GM10248 (cell line): ENCODE results near the gene ARHGEF16.

Experiments used
- CTCF ChIA-PET: fragments of 300-600 bp; sonication (Branson Sonifier 250); formaldehyde crosslinking; extraction: SDS; loops from one replicate; lab custom pipeline; 2021; ENCODE audit warnings: antibody characterized with exemption; lab: Yijun Ruan, JAX
- POLR2A ChIA-PET: fragments of 350-650 bp; sonication (Branson Sonifier 250); formaldehyde crosslinking; extraction: SDS; loops from one replicate; lab custom pipeline; 2020; ENCODE audit warnings: antibody characterized with exemption; lab: Yijun Ruan, JAX
- DNase-seq: peaks from one replicate; pipeline ENCODE4 v3.0.0; 2012; ENCODE audit errors: extremely low spot score
- TF ChIP-seq, protein P1 (sequence below): IDR thresholded peaks from 2 replicates; pipeline ENCODE4 v1.5.1; 2012; ENCODE audit warnings: mild to moderate bottlenecking, low read depth; ENCODE audit errors: extremely low read depth, missing control alignments, control extremely low read depth

ARHGEF16 gene

DNA sequence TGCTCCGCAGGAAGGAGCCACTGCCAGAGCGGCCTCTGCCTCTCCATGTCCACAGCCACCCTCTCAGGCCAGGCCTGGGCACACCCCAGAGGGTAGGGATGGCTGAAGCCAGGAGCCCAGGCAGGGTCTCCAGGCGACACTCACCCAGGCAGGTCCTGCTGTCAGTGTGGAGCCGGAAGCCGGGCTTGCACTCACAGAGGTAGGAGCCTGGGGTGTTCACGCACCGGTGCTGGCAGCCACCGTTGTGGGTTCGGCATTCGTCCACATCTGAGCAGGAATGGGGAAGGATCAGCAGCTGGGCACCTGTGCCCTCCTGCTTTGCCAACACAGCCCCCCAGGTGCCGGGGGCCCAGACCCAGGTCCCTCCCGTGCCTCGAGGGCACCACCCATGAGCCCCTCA, 69.5 kb downstream of the ARHGEF16 start:
- ChIA-PET CTCF (no interaction called here), POLR2A (no interaction called here)
- no peak for DNase-seq
- TF ChIP-seq, protein P1, sequence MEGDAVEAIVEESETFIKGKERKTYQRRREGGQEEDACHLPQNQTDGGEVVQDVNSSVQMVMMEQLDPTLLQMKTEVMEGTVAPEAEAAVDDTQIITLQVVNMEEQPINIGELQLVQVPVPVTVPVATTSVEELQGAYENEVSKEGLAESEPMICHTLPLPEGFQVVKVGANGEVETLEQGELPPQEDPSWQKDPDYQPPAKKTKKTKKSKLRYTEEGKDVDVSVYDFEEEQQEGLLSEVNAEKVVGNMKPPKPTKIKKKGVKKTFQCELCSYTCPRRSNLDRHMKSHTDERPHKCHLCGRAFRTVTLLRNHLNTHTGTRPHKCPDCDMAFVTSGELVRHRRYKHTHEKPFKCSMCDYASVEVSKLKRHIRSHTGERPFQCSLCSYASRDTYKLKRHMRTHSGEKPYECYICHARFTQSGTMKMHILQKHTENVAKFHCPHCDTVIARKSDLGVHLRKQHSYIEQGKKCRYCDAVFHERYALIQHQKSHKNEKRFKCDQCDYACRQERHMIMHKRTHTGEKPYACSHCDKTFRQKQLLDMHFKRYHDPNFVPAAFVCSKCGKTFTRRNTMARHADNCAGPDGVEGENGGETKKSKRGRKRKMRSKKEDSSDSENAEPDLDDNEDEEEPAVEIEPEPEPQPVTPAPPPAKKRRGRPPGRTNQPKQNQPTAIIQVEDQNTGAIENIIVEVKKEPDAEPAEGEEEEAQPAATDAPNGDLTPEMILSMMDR: no peak

DNA sequence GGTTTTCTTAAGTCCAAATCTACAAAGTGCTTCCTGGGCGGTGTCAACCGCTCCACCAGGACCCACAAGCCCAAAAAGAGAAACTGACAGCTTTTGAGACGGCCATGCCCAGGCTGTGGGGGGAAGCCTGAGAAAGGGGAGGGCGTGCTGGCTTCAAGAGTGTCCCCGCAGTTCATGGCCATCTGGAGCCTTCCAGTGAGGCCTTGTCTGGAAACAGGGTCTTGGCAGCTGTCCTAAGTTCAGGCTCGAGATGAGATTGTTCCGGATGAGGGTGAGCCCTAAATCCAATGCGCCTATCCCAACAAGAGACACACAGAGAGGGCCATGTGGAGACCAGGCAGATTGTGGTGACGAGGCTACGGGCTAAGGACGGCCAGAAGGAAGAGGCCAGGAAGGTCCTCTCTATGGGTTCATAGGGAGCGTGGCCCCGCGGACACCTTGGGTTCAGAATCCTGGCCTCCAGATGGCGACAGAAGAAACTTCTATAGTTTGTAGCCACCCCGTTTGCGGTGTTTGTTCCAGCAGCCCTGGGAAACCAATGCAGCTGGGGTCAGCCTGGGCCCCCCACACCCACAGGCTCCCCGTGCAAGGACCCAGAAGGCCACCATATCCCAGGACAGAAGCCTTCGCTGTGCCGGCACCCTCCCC, 70.2 kb downstream of the ARHGEF16 start:
- DNase-seq: no peak
- POLR2A ChIA-PET: no interaction called here
- CTCF ChIA-PET: no interaction called here
- TF ChIP-seq, protein P1: no peak

DNA sequence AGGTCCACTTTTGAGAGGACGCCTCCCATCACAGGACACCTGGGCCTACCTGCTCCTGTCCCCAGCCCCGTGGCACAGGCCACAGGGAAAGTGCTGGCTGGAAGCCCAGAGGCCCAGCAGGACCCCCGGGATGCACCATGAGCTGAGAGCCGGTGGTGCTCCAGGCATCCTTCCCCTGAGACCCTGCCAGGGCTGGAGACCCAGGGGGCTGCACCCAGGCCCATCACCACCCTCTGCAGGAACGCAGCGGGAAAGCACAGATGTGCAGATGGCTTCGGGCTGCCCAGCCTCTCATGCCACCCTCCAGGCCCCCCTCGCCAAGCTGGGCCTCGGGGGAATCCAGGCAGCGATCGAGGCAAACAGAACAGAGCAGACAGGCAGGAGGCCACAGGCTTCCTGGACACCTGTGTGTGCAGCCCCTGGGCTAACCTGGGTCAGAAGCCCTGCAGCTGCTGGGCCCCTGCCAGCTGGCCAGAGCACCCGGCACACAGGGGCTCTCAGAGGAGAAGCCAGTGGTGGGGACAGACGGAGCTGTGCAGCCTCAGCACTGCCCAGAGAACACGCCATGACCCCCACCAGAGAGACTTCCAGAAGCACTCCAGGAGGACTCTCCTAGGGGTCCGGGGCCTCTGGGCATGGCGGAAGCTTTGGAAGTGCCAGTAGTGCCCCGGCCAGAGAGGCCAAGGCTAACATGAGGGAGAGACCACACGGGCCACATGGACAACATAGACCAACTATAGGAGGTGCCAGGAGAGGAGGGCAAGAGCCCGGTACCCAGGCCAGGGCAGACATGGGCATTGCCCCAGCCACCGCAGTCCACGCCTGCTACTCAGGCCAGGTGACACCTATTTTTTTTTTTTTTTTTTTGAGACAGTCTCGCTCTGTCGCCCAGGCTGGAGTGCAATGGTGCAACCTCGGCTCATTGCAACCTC, 71.4 kb downstream of the ARHGEF16 start:
- TF ChIP-seq, protein P1: no peak
- POLR2A ChIA-PET: no interaction called here
- CTCF ChIA-PET: no interaction called here
- DNase-seq: no peak

DNA sequence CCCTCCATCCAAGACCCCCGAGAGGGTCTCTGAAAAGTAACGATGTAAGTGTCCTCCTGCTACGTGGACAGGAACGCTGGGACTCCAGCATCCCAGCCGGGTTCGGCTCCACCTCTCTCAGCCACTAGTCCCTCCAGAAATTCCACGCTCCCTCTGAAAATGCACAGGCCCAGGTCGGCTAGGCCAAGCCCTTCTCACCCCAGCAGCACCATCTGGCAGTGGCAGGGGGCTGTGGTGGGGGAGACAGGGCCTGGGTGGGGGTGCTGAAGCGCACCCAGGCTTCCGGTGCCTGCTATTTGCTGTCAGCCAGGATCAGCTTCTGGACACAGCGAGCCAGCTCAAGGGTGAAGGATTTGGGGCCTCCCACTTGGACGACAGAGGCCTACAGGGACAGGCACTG, 73.3 kb downstream of the ARHGEF16 start:
- TF ChIP-seq, protein P1: no peak
- ChIA-PET CTCF (no interaction called here), POLR2A (no interaction called here)
- DNase-seq: no peak

DNA sequence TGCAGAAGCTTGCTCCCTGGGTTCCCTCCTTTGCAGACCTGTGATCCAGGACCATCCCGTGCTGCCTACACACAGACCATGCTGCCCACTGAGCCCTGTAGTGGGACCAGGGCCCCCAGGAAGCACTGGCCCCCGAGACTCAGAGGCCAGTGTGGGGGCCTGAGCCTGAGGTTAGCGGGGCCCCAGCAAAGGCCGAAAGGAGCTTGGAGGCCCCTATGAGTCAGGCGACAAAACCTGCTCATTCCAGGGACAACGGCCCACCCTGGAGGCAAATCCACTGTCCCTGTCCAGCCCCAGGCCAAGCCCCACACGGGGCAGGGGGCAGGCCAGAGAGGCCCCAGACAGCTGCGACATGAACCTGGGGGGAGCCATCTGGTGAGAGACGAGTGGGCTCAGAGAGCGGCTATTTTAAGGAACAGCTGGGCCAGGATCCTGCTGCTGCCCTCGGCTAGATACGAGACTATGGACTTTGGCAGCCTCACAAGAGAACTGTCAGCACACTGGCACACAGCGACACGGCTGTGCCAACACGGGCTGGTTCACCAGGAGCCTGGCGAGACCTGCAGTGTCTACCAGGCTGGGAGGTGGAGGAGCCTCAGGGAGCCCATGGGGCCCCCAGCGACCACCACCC, 74.7 kb downstream of the ARHGEF16 start:
- TF ChIP-seq, protein P1: no peak
- DNase-seq: no peak
- CTCF ChIA-PET: interaction anchor here (1.3 kb wide), 1 partner anchor 11 kb away, joined by 3 read pairs; no protein-coding TSS in a partner anchor
- POLR2A ChIA-PET: no interaction called here

DNA sequence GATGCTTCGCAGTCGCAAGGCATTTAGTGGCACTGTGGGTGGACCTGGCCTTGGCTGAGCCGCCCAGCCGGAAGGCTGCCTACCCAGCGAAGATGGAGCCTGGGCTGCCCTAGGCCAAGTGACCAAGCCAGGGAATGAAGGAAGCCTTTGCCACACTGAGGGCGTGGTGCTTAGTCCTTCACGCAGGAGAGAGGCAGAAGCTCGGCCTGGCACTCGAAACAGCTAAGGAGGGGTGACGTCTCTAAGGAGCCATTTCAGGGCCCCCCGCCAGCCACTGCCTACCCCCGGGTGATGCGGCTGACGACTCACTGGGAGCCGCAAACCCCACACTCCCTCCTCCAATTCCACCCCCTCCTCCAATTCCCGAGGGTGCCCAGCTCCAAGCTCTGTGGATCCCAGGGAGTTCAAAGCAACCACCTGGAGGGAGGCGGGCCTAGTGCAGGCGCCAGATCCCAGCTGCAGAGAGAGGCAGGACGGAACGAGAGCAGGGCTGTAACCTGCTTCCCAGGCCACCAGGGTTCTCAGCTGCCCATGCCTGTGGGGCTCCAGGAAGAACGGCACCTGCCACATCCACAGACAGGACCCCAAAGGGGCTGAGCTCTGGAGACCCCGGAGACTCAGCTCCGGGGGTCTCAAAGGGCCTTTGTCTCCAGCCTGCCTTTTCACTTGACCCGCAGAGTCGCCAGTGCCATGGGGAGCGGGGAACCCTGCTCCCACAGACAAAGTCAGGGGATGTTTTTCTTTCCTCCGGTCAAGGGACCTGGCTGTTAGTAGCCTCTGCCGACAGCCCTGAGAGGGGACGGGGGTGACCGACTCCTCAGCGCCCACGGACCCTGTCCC, 75.8 kb downstream of the ARHGEF16 start:
- no peak for DNase-seq
- ChIA-PET CTCF (interaction anchor here (1.3 kb wide), 1 partner anchor 9 kb away, joined by 3 read pairs; no protein-coding TSS in a partner anchor), POLR2A (no interaction called here)
- TF ChIP-seq, protein P1: no peak
